ENCODE results near the gene PCSK4.
A peak's percentile ranks its signal among the peaks of the same experiment; 100 is the strongest.
"Not testable (repeated sequence)": the region's sequence is repeated elsewhere in the genome, so short reads cannot be mapped to it uniquely, and the experiment has no call there.

PCSK4 gene

DNA sequence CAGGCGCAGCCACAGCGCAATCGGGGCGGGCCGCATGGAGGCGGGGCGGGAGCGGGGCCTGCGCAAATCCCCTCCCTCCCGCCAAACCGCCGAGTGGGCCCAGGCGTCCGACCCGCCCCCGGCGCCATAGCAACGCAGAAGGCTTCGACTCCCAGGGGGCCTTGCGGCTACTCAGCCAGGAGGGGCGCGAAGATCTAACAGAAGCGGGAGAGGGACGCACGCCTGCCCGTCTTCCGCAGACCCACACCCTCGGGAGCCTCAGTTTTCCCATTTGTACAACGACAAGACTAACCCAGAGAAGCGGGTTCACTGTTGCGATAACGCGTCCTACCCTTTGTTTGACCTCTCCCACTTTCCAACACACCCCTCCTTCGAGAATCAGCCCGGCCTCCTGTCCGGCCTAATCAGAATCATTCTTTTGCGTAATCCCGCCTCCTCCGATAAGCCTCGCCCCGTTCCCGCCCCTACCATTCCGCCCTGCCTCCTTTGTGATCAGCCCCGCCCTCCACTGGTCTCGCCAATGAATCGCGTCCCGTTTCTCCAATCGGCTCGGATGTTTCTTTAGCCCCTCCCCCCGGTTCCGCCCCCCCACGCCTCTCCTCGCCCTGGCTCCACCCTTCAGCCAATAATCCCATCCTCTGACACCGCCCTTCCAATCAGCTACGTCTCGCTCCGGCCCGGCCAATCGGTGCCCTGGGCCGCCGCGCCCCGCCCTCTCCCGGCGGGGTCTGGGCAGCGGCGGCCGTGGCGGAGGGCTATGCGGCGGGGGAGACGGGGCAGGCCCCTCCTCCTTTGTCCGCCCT lies at the start of gene PCSK4:
Gene PCSK4, minus strand, starts transcription at position 40 of the 803 bp plus-strand sequence. Its CDS starts 4 bp downstream, at position 36.
- no peak for TF ChIP-seq ZFX (IDR thresholded peaks at IDR 0.05; ENCODE audit: borderline replicate concordance)
- TF ChIP-seq, protein P1, sequence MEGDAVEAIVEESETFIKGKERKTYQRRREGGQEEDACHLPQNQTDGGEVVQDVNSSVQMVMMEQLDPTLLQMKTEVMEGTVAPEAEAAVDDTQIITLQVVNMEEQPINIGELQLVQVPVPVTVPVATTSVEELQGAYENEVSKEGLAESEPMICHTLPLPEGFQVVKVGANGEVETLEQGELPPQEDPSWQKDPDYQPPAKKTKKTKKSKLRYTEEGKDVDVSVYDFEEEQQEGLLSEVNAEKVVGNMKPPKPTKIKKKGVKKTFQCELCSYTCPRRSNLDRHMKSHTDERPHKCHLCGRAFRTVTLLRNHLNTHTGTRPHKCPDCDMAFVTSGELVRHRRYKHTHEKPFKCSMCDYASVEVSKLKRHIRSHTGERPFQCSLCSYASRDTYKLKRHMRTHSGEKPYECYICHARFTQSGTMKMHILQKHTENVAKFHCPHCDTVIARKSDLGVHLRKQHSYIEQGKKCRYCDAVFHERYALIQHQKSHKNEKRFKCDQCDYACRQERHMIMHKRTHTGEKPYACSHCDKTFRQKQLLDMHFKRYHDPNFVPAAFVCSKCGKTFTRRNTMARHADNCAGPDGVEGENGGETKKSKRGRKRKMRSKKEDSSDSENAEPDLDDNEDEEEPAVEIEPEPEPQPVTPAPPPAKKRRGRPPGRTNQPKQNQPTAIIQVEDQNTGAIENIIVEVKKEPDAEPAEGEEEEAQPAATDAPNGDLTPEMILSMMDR (IDR thresholded peaks at IDR 0.05), result no peak
- H3K27ac ChIP-seq, result peak within 1 kb of the TSS; percentile 66

DNA sequence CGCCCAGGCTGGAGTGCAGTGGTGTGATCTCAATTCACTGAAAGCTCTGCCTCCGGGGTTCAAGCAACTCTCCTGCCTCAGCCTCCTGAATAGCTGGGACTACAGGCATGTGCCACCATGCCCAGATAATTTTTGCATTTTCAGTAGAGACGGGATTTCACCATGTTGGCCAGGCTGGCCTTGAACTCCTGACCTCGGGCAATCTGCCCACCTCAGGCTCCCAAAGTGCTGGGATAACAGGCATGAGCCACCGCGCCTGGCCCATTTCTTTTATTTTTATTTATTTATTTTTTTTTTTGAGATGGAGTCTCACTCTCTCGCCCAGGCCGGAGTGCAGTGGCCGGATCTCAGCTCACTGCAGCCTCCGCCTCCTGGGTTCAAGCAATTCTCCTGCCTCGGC lies 49.6 kb upstream of the PCSK4 start:
- H3K27ac ChIP-seq, result not testable (repeated sequence)

DNA sequence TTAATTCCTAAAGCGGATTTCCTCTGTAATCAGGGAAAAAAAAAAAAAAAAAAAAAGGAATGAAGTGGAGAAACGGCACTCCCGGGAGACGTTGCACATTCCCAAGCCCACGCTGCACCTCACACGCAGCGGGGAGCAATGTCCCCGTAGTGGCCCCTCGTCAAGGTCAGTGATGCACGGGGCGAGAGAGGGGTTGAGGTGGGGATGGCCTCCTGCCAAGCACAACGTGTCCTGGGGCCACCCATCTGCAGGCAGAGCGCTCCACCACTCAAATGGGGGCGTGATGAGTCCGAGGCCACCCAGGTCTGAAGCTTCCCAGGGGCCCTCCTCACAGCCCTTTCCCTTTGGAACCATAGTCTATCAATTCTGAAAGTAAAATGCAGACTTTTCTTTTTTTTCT lies 48.8 kb upstream of the PCSK4 start:
- TF ChIP-seq ZFX (IDR thresholded peaks at IDR 0.05; ENCODE audit: borderline replicate concordance), result no peak
- TF ChIP-seq, protein P1 (IDR thresholded peaks at IDR 0.05), result no peak
- no peak overlapping the region for H3K27ac ChIP-seq

DNA sequence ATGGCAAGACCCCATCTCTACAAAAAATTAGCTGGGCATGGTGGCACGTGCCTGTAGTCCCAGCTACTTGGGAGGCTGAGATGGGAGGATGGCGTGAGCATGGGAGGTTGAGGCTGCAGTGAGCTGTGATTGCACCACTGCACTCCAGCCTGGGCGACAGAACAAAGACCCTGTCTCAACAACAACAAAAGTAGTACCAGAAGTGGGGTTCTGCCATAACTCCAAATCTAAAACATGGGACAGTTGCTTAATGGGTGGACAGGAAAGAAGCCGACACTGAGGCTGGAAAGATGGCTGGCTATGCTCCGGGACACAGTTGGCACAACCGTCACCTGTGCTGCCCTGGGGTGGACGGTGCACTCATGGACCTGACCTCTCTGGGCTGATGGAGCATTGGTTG lies 45.5 kb upstream of the PCSK4 start:
- not testable (repeated sequence) for H3K27ac ChIP-seq

DNA sequence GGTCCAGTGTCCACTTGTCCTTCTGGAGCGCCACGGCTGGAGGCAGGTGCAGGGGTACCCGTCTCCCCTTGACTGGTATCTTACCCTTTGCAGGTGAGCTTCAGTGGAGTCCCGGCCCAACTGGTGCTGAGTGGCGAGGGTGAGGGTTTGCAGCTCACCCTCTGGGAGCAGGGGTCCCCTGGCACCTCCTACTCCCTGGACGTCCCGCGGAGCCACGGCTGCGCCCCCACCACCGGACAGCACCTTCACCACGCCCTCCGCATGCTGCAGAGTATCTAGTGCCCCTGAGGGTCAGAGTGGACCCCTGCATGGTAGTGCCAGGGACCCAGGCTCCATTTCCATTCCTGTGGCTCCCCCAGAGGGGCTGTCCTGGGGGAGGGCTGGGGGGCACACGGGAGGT lies 44.8 kb upstream of the PCSK4 start:
- TF ChIP-seq ZFX (IDR thresholded peaks at IDR 0.05; ENCODE audit: borderline replicate concordance), result no peak
- TF ChIP-seq, protein P1 (IDR thresholded peaks at IDR 0.05), result no peak
- H3K27ac ChIP-seq, result no peak overlapping the region

DNA sequence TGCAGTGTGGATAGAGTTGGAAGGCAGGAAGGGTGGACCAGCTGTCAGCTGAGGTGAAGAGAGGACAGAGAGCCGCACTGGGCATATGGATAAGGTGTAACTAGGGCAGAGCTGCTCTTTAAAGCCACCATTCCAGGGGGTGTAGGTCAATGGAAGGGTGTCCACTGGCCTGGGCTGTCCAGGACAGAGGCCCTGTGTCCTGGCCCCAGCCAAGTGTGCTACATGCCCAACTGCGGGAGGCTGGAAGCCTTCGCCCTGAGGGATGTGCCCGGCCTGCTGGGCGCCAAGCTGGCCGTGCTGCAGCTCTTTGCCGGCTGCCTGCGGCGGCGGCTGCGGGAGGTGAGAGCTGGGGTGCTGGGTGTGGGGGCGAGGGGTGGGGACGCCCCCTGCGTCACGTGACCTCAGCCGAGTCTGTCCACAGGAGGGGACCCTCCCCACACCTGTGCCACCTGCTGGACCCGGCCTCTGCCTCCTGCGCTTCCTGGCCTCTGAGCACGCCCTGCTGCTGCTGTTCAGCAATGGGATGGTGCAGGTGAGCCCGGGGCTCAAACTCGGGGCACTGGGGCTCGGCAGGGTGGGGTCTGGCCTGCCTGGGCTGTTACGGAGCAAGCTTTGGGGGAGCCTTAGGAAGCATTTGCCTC lies 43.5 kb upstream of the PCSK4 start:
- H3K27ac ChIP-seq, result no peak overlapping the region
- TF ChIP-seq, protein P1 (IDR thresholded peaks at IDR 0.05), result no peak
- TF ChIP-seq ZFX (IDR thresholded peaks at IDR 0.05; ENCODE audit: borderline replicate concordance), result no peak

DNA sequence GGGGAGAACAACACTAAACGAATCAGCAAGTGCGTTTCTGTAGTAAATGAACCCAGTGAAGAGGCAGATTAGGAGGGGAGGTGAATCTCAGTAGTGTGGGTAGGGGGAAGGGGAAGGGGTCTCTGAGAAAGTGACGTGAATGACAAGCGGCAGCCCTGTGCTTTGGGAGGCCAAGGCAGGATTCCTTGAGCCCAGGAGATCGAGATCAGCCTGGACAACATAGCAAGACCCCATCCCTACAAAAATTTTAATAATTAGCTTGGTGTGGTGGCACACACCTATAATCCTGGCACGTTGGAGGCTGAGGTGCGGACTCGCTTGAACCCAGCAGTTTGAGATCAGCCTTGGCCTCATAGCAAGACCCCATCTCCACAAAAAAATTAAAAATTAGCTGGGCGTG lies 41.9 kb upstream of the PCSK4 start:
- no peak for TF ChIP-seq ZFX (IDR thresholded peaks at IDR 0.05; ENCODE audit: borderline replicate concordance)
- TF ChIP-seq, protein P1 (IDR thresholded peaks at IDR 0.05), result no peak
- H3K27ac ChIP-seq, result no peak overlapping the region

DNA sequence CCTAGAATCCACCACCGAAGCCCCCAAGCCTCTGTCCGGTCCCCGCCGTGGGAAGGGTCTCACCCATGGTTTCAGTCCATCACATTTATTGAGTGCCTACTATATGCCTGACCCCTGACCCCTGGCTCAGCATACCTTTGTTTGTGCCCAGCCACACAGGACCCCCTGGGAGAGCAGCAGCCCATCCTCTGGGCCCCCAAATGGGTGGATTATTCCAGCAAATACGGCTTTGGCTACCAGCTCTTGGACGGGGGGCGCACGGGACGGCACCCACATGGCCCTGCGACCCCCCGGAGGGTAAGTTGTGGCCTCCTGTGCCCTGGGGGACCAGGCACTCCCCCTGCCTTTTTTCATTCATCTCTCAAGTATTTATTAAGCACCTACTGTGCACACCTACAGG lies 41.4 kb upstream of the PCSK4 start:
- TF ChIP-seq, protein P1 (IDR thresholded peaks at IDR 0.05), result no peak
- TF ChIP-seq ZFX (IDR thresholded peaks at IDR 0.05; ENCODE audit: borderline replicate concordance), result no peak
- H3K27ac ChIP-seq, result no peak overlapping the region

DNA sequence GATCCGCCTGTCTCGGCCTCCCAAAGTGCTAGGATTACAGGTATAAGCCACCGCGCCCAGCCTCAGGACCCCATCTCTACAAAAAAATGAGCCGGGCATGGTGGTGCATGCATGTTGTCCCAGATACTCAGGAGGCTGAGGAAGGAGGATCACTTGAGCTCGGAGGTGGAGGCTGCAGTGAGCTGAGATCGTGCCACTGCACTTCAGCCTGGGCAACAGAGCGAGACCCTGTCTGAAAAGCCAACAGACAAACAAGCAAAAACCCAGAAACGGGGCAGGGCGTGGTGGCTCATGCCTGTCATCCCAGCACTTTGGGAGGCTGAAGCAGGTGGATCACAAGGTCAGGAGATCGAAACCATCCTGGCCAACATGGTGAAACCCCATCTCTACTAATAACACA lies 40.7 kb upstream of the PCSK4 start:
- not testable (repeated sequence) for H3K27ac ChIP-seq

All from 22Rv1 (cell line).